WTC11 (cell line): ENCODE results near the gene JAGN1. TPM values are rescaled to one million over a fixed set of nuclear protein-coding genes. Genes with fewer than 3 reads are reported as not detected.

Experiments
- ATAC-seq: fragments of 200-7000 bp; cut with Tn5 transposase; 2 replicates; pipeline ENCODE4 v1.10.0; 2021; ENCODE audit warnings: mild to moderate bottlenecking, moderate library complexity
- CTCF ChIA-PET: fragments of 300-600 bp; sonication (Branson Sonifier 250); formaldehyde crosslinking; loops from one replicate; lab custom pipeline; 2021; ENCODE audit warnings: antibody characterized with exemption; lab: Charles Lee
- POLR2A ChIA-PET: fragments of 350-600 bp; sonication (Branson Sonifier 250); formaldehyde crosslinking; loops from one replicate; lab custom pipeline; 2021; ENCODE audit warnings: antibody characterized with exemption; lab: Charles Lee
- DNase-seq: peaks from one replicate; pipeline ENCODE4 v3.0.0; 2021; ENCODE audit warnings: low spot score
- H3K27ac Mint-ChIP-seq: 2 replicates; pipeline ENCODE4 v1.8.0; 2021; ENCODE audit warnings: mixed read lengths
- H3K27me3 Mint-ChIP-seq: 2 replicates; pipeline ENCODE4 v1.8.0; 2021; ENCODE audit warnings: low read depth, mild to moderate bottlenecking, moderate library complexity, mixed read lengths
- H3K36me3 Mint-ChIP-seq: 2 replicates; pipeline ENCODE4 v1.8.0; 2021; ENCODE audit warnings: mixed read lengths
- H3K4me1 Mint-ChIP-seq: 2 replicates; pipeline ENCODE4 v1.8.0; 2022; ENCODE audit warnings: mixed read lengths
- H3K4me3 Mint-ChIP-seq: 2 replicates; pipeline ENCODE4 v1.8.0; 2021; ENCODE audit warnings: mild to moderate bottlenecking, moderate library complexity, mixed read lengths
- H3K9me3 Mint-ChIP-seq: 2 replicates; pipeline ENCODE4 v1.8.0; 2021; ENCODE audit warnings: mixed read lengths
- AFF4 ChIP-seq: sonication (generic); formaldehyde crosslinking; IDR thresholded peaks from 2 replicates; pipeline ENCODE4 v1.8.1; 2023; ENCODE audit warnings: mild to moderate bottlenecking, missing genetic modification reagents, borderline replicate concordance
- CREM ChIP-seq: sonication (generic); formaldehyde crosslinking; IDR thresholded peaks from 2 replicates; pipeline ENCODE4 v1.8.1; 2022; ENCODE audit warnings: mild to moderate bottlenecking, missing genetic modification reagents, moderate library complexity
- E2F4 ChIP-seq: sonication (generic); formaldehyde crosslinking; IDR thresholded peaks from 2 replicates; pipeline ENCODE4 v1.8.1; 2022; ENCODE audit warnings: low read depth, mild to moderate bottlenecking, moderate library complexity, missing genetic modification reagents, borderline replicate concordance
- ELF4 ChIP-seq: sonication (generic); formaldehyde crosslinking; IDR thresholded peaks from 2 replicates; pipeline ENCODE4 v1.8.1; 2022; ENCODE audit warnings: low read depth, mild to moderate bottlenecking, moderate library complexity, missing genetic modification reagents
- ESRRA ChIP-seq: sonication (generic); formaldehyde crosslinking; IDR thresholded peaks from 2 replicates; pipeline ENCODE4 v1.8.1; 2022; ENCODE audit warnings: mild to moderate bottlenecking, missing genetic modification reagents, borderline replicate concordance
- FOXK1 ChIP-seq: sonication (generic); formaldehyde crosslinking; IDR thresholded peaks from 2 replicates; pipeline ENCODE4 v1.8.0; 2022; ENCODE audit warnings: mild to moderate bottlenecking, moderate library complexity, missing genetic modification reagents
- KAT7 ChIP-seq: sonication (generic); formaldehyde crosslinking; IDR thresholded peaks from 2 replicates; pipeline ENCODE4 v1.8.1; 2023; ENCODE audit warnings: missing genetic modification reagents, mild to moderate bottlenecking, borderline replicate concordance
- MXD4 ChIP-seq: fragments of 250-450 bp; sonication (Bioruptor Pico); IDR thresholded peaks from 2 replicates; pipeline ENCODE4 v1.8.0; 2021; ENCODE audit warnings: mild to moderate bottlenecking, moderate library complexity, borderline replicate concordance
- NFE2L1 ChIP-seq: sonication (generic); formaldehyde crosslinking; IDR thresholded peaks from 2 replicates; pipeline ENCODE4 v1.8.1; 2023; ENCODE audit warnings: missing genetic modification reagents
- NFYB ChIP-seq: sonication (generic); formaldehyde crosslinking; conservative IDR thresholded peaks from 2 replicates; pipeline ENCODE4 v1.8.0; 2022; ENCODE audit warnings: low read depth, missing genetic modification reagents
- TCF7 ChIP-seq: sonication (generic); formaldehyde crosslinking; IDR thresholded peaks from 2 replicates; pipeline ENCODE4 v1.8.0; 2022; ENCODE audit warnings: mild to moderate bottlenecking, low read depth, missing genetic modification reagents, moderate library complexity
- TEAD1 ChIP-seq: sonication (generic); formaldehyde crosslinking; IDR thresholded peaks from 2 replicates; pipeline ENCODE4 v1.8.0; 2022; ENCODE audit warnings: mild to moderate bottlenecking, missing genetic modification reagents
- TEAD4 ChIP-seq: sonication (generic); formaldehyde crosslinking; IDR thresholded peaks from 2 replicates; pipeline ENCODE4 v1.8.0; 2022; ENCODE audit warnings: mild to moderate bottlenecking, missing genetic modification reagents
- USF1 ChIP-seq: sonication (generic); formaldehyde crosslinking; IDR thresholded peaks from 2 replicates; pipeline ENCODE4 v1.8.0; 2022; ENCODE audit warnings: mild to moderate bottlenecking, missing genetic modification reagents
- ZNF281 ChIP-seq: sonication (generic); formaldehyde crosslinking; IDR thresholded peaks from 2 replicates; pipeline ENCODE4 v1.8.0; 2023; ENCODE audit warnings: mild to moderate bottlenecking, missing genetic modification reagents
- ZNF416 ChIP-seq: fragments of 250-450 bp; sonication (Bioruptor Pico); IDR thresholded peaks from 2 replicates; pipeline ENCODE4 v1.9.0; 2021; ENCODE audit warnings: mild to moderate bottlenecking, inconsistent platforms
- total RNA-seq: library from RNA; stranded (reverse); gene quantifications from 3 replicates; pipeline ENCODE4 v1.2.3, GENCODE V29; 2021
- TF ChIP-seq, protein P1 (sequence below): sonication (generic); formaldehyde crosslinking; IDR thresholded peaks from 2 replicates; pipeline ENCODE4 v1.8.1; 2023; ENCODE audit warnings: mild to moderate bottlenecking, missing genetic modification reagents, moderate library complexity
- TF ChIP-seq, protein P2 (sequence below): sonication (generic); formaldehyde crosslinking; IDR thresholded peaks from 2 replicates; pipeline ENCODE4 v1.8.1; 2023; ENCODE audit warnings: mild to moderate bottlenecking, moderate library complexity, missing genetic modification reagents
- TF ChIP-seq, protein P3 (sequence below): fragments of 250-450 bp; sonication (Bioruptor Pico); IDR thresholded peaks from 2 replicates; pipeline ENCODE4 v1.9.0; 2021; ENCODE audit warnings: mild to moderate bottlenecking
- TF ChIP-seq, protein P4 (sequence below): sonication (generic); formaldehyde crosslinking; IDR thresholded peaks from 2 replicates; pipeline ENCODE4 v1.8.1; 2022; ENCODE audit warnings: mild to moderate bottlenecking, missing genetic modification reagents, moderate library complexity, borderline replicate concordance

Gene JAGN1
- total RNA-seq, 1 experiment from 2014 or later: 25.6 TPM

DNA sequence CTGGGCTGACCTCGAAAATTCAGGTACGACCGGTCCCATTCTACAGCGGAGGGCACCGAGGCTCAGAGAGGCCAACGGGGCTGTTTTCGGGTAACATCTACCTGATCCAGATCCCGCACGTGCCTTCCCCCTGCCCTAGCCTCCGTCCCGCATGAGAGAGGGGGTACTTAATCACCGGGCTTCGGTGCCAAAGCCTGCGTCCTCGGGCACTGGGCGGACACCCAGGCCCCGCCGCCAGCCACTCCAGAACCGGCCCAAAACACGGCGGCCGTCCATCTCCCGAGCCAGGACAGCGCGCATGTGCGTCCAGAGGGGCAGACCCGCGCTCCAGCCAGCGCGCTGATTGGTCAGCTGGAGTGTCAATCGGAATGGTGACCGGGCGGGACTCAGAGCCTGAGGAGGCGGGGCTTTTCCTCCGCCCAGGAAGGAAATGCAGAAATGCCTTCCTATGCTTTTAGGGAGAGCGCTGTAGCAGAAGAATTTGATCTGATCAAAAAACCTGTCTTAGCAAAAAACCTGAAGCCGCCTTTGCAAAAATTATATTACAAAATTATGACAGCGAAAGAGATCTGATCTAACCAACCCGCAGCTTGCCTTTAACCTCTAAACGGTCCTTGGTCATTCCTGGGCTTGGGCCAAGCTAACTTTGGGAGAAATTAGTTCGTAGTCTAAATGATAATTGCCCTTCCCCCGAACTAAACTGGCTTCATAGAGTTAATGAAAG, 46.5 kb upstream of the JAGN1 start, which contains the start of gene RPUSD3:
RPUSD3 (minus strand) TSS at position 294 of the 724 bp plus-strand sequence; CDS start at position 276, 18 bp downstream.
- Mint-ChIP-seq H3K4me3 (peak within 1 kb of the TSS; percentile 98), H3K9me3 (no peaks in the 10 kb centered on the region), H3K36me3 (peaks cover 22% of the 10 kb centered on the region), H3K27ac (peak within 1 kb of the TSS; percentile 91), H3K27me3 (no peaks in the 10 kb centered on the region), H3K4me1 (peaks cover 9% of the 10 kb centered on the region)
- peak; percentile 99 for DNase-seq
- ATAC-seq: peak; percentile 97
- CTCF ChIA-PET: interaction anchor here (0.9 to 2.6 kb wide), 5 partner anchors 17 to 117 kb away, joined by 3 to 26 read pairs (median 4); partner anchors contain the start of gene IL17RC
- POLR2A ChIA-PET: interaction anchor here (0.6 to 1.0 kb wide), 3 partner anchors 10 to 51 kb away, joined by 3 to 4 read pairs (median 4); partner anchors contain the start of gene ARPC4
- TF ChIP-seq MXD4 (CRISPR knock-in tag): no peak
- 0 out of 2 replicates have a peak, but pooled peaks have one; percentile 40 for TF ChIP-seq ZNF281 (CRISPR knock-in tag)
- TF ChIP-seq ZNF416 (CRISPR knock-in tag): no peak
- TF ChIP-seq, protein P1, sequence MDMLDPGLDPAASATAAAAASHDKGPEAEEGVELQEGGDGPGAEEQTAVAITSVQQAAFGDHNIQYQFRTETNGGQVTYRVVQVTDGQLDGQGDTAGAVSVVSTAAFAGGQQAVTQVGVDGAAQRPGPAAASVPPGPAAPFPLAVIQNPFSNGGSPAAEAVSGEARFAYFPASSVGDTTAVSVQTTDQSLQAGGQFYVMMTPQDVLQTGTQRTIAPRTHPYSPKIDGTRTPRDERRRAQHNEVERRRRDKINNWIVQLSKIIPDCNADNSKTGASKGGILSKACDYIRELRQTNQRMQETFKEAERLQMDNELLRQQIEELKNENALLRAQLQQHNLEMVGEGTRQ (CRISPR knock-in tag): 0 out of 2 replicates have a peak, but pooled peaks have one; percentile 17
- TF ChIP-seq ELF4: no peak
- TF ChIP-seq, protein P2, sequence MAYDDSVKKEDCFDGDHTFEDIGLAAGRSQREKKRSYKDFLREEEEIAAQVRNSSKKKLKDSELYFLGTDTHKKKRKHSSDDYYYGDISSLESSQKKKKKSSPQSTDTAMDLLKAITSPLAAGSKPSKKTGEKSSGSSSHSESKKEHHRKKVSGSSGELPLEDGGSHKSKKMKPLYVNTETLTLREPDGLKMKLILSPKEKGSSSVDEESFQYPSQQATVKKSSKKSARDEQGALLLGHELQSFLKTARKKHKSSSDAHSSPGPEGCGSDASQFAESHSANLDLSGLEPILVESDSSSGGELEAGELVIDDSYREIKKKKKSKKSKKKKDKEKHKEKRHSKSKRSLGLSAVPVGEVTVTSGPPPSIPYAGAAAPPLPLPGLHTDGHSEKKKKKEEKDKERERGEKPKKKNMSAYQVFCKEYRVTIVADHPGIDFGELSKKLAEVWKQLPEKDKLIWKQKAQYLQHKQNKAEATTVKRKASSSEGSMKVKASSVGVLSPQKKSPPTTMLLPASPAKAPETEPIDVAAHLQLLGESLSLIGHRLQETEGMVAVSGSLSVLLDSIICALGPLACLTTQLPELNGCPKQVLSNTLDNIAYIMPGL (CRISPR knock-in tag): peak; percentile 69; the same call in 1 of the 2 replicates
- TF ChIP-seq NFE2L1 (CRISPR knock-in tag): peak; percentile 74; the same call in 1 of the 2 replicates
- TF ChIP-seq ESRRA (CRISPR knock-in tag): no peak
- peak; percentile 51; the same call in 1 of the 2 replicates for TF ChIP-seq USF1
- TF ChIP-seq, protein P3, sequence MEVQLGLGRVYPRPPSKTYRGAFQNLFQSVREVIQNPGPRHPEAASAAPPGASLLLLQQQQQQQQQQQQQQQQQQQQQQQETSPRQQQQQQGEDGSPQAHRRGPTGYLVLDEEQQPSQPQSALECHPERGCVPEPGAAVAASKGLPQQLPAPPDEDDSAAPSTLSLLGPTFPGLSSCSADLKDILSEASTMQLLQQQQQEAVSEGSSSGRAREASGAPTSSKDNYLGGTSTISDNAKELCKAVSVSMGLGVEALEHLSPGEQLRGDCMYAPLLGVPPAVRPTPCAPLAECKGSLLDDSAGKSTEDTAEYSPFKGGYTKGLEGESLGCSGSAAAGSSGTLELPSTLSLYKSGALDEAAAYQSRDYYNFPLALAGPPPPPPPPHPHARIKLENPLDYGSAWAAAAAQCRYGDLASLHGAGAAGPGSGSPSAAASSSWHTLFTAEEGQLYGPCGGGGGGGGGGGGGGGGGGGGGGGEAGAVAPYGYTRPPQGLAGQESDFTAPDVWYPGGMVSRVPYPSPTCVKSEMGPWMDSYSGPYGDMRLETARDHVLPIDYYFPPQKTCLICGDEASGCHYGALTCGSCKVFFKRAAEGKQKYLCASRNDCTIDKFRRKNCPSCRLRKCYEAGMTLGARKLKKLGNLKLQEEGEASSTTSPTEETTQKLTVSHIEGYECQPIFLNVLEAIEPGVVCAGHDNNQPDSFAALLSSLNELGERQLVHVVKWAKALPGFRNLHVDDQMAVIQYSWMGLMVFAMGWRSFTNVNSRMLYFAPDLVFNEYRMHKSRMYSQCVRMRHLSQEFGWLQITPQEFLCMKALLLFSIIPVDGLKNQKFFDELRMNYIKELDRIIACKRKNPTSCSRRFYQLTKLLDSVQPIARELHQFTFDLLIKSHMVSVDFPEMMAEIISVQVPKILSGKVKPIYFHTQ (CRISPR knock-in tag): no peak
- no peak for TF ChIP-seq E2F4 (CRISPR knock-in tag)
- TF ChIP-seq, protein P4, sequence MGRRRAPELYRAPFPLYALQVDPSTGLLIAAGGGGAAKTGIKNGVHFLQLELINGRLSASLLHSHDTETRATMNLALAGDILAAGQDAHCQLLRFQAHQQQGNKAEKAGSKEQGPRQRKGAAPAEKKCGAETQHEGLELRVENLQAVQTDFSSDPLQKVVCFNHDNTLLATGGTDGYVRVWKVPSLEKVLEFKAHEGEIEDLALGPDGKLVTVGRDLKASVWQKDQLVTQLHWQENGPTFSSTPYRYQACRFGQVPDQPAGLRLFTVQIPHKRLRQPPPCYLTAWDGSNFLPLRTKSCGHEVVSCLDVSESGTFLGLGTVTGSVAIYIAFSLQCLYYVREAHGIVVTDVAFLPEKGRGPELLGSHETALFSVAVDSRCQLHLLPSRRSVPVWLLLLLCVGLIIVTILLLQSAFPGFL: no peak
- peak; percentile 85 for TF ChIP-seq FOXK1 (CRISPR knock-in tag)
- TF ChIP-seq TEAD1: peak; percentile 83
- no peak for TF ChIP-seq AFF4 (CRISPR knock-in tag)
- TF ChIP-seq TCF7: no peak
- TF ChIP-seq NFYB (CRISPR knock-in tag): peak; percentile 93
- no peak for TF ChIP-seq TEAD4 (CRISPR knock-in tag)
- peak; percentile 72; the same call in 1 of the 2 replicates for TF ChIP-seq CREM
- TF ChIP-seq KAT7: peak; percentile 42; the same call in 1 of the 2 replicates
